Right lobe of liver (tissue), 4 donors: ENCODE results near the gene ASIC4.

ENCODE experiments used
- POLR2A ChIP-seq: fragments of 450-650 bp; IDR thresholded peaks from one replicate; pipeline ENCODE4 v1.6.1; 2017; ENCODE audit warnings: antibody characterized with exemption, mild to moderate bottlenecking
- TF ChIP-seq, protein P1 (sequence below), 4 donors: fragments of 200-600 bp in 3 of 4; fragments of 450-650 bp in 1 of 4; IDR thresholded peaks; one replicate each; pipeline versions ENCODE4 v1.5.1 to v1.8.0; 2016 to 2022; ENCODE audit warnings: antibody characterized with exemption in 4 of 4, mild to moderate bottlenecking in 2 of 4
- donor health status: DM: no; HTN: no; CAD: no.
- donor health status: DM: no; HTN: no; CAD: no.
- donor health status: DM: no; HTN: yes; CAD: no.

DNA sequence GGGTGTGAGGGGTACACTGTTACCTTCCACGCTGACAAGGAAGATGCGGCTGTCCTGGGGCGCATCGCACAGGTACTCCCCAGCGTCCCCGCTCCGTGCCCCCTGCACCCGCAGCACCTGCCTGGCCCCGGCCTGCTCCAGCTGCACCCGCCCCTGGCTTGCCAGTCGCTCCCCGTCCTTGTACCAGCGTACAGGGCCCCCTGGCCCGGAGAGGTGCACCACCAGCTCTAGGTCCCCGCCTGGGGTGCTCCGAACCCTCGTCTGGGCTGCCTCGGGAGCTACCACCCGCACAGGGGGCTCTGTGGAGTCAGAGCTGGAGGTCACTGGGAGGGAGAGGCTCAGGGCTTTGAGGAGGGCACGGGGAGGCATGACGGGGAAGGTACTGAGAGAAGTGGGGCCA lies 43.0 kb downstream of the ASIC4 start:
- TF ChIP-seq, protein P1, sequence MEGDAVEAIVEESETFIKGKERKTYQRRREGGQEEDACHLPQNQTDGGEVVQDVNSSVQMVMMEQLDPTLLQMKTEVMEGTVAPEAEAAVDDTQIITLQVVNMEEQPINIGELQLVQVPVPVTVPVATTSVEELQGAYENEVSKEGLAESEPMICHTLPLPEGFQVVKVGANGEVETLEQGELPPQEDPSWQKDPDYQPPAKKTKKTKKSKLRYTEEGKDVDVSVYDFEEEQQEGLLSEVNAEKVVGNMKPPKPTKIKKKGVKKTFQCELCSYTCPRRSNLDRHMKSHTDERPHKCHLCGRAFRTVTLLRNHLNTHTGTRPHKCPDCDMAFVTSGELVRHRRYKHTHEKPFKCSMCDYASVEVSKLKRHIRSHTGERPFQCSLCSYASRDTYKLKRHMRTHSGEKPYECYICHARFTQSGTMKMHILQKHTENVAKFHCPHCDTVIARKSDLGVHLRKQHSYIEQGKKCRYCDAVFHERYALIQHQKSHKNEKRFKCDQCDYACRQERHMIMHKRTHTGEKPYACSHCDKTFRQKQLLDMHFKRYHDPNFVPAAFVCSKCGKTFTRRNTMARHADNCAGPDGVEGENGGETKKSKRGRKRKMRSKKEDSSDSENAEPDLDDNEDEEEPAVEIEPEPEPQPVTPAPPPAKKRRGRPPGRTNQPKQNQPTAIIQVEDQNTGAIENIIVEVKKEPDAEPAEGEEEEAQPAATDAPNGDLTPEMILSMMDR (IDR thresholded peaks at IDR 0.05), result no peak
- no peak for TF ChIP-seq POLR2A
